GM12801 (cell line): ENCODE results near the gene ZBTB26.

Experiments
- CTCF ChIP-seq: IDR thresholded peaks from one replicate; pipeline ENCODE4 v1.5.1; 2011; ENCODE audit warnings: control low read depth; ENCODE audit not compliant: insufficient read length; ENCODE audit errors: extremely low read depth

The ZBTB26 gene

GRCh38 chr9:122940749-122941581, 9.7 kb upstream of the ZBTB26 start, which contains the start of gene RABGAP1:
Gene RABGAP1 (plus strand): TSS chr9:122941020. CDS start chr9:122957060, 16,040 bp downstream.
- TF ChIP-seq CTCF: no peak

GRCh38 chr9:122940454-122940748, 9.1 kb upstream of the ZBTB26 start:
- TF ChIP-seq CTCF: no peak

- no peak for TF ChIP-seq CTCF
These were observed 8.3 kb upstream of the ZBTB26 start for GRCh38 chr9:122939601-122940000.

GRCh38 chr9:122936883-122937282, 5.6 kb upstream of the ZBTB26 start:
- no peak for TF ChIP-seq CTCF

- no peak for TF ChIP-seq CTCF
These were observed 5.2 kb upstream of the ZBTB26 start for GRCh38 chr9:122936464-122936863.

- TF ChIP-seq CTCF: no peak
These were observed 629 bp downstream of the ZBTB26 start for GRCh38 chr9:122930541-122931225.

- TF ChIP-seq CTCF: no peak
These were observed 1.4 kb downstream of the ZBTB26 start for GRCh38 chr9:122929796-122930354.
